IMR-90 (cell line): ENCODE results near the gene UBAC1. TPM values are rescaled to one million over a fixed set of nuclear protein-coding genes. Genes with fewer than 3 reads are reported as not detected.

Source experiments
- ATAC-seq: fragments of 200-7000 bp; cut with Tn5 transposase; 2 replicates; pipeline ENCODE4 v1.9.1; 2020; ENCODE audit warnings: low read depth, mild to moderate bottlenecking, moderate library complexity
- BruUV-seq: library from RNA; stranded (reverse); fragments of 400-500 nt; replicated peaks from 2 replicates; lab custom pipeline; 2021; lab: Mats Ljungman, UMichigan
- CTCF ChIA-PET: fragments of 300-600 bp; formaldehyde crosslinking; extraction: SDS; loops from one replicate; lab custom pipeline; 2021; ENCODE audit warnings: antibody characterized with exemption; lab: Yijun Ruan, JAX
- POLR2A ChIA-PET: fragments of 300-600 bp; sonication (Branson Sonifier 250); formaldehyde crosslinking; loops from one replicate; lab custom pipeline; 2022; ENCODE audit warnings: antibody characterized with exemption; ENCODE audit not compliant: unreplicated experiment; lab: Charles Lee
- DNase-seq: peaks from one replicate; pipeline ENCODE4 v3.0.0; 2013
- H2AFZ ChIP-seq: replicated peaks from 2 replicates; pipeline ENCODE3; 2013; ENCODE audit warnings: low read length, mild to moderate bottlenecking; ENCODE audit not compliant: poor library complexity
- H2AK5ac ChIP-seq: 2 replicates; pipeline ENCODE4 v1.6.1; 2013; ENCODE audit warnings: low read depth, low read length, inconsistent platforms
- H2AK9ac ChIP-seq: replicated peaks from 2 replicates; pipeline ENCODE3; 2013; ENCODE audit warnings: mild to moderate bottlenecking, low read depth, low read length, moderate library complexity; ENCODE audit not compliant: poor library complexity
- H2BK120ac ChIP-seq: 2 replicates; pipeline ENCODE4 v1.6.1; 2013; ENCODE audit warnings: low read depth, low read length, inconsistent platforms
- H2BK15ac ChIP-seq: 3 replicates; pipeline ENCODE4 v1.6.1; 2013; ENCODE audit warnings: low read depth, low read length, inconsistent platforms
- H2BK20ac ChIP-seq: 2 replicates; pipeline ENCODE4 v1.6.1; 2013; ENCODE audit warnings: low read depth, mild to moderate bottlenecking, inconsistent platforms, low read length, moderate library complexity
- H2BK5ac ChIP-seq: 2 replicates; pipeline ENCODE4 v1.6.1; 2013; ENCODE audit warnings: mild to moderate bottlenecking, low read depth, low read length, inconsistent platforms; ENCODE audit not compliant: poor library complexity, severe bottlenecking
- H3K14ac ChIP-seq: replicated peaks from 2 replicates; pipeline ENCODE4 v1.6.1; 2013; ENCODE audit warnings: low read depth, low read length, inconsistent platforms
- H3K18ac ChIP-seq: 2 replicates; pipeline ENCODE4 v1.6.1; 2013; ENCODE audit warnings: low read depth, low read length, control low read depth
- H3K23ac ChIP-seq: 2 replicates; pipeline ENCODE4 v1.6.1; 2013; ENCODE audit warnings: low read depth, low read length, inconsistent platforms
- H3K27ac ChIP-seq: 2 replicates; pipeline ENCODE4 v1.5.1; 2013; ENCODE audit warnings: mild to moderate bottlenecking, control low read depth, low read length; ENCODE audit not compliant: insufficient read depth
- H3K27me3 ChIP-seq: 2 replicates; pipeline ENCODE4 v1.6.1; 2013; ENCODE audit warnings: low read length; ENCODE audit not compliant: control insufficient read depth, insufficient read depth
- H3K36me3 ChIP-seq: 2 replicates; pipeline ENCODE4 v1.6.1; 2013; ENCODE audit warnings: low read length, mixed read lengths; ENCODE audit not compliant: control insufficient read depth, insufficient read depth
- H3K4ac ChIP-seq: 2 replicates; pipeline ENCODE4 v1.6.1; 2013; ENCODE audit warnings: low read depth, low read length, inconsistent platforms
- H3K4me1 ChIP-seq: 2 replicates; pipeline ENCODE4 v1.6.1; 2013; ENCODE audit warnings: low read length, mixed read lengths; ENCODE audit not compliant: control insufficient read depth, insufficient read depth
- H3K4me2 ChIP-seq: 2 replicates; pipeline ENCODE4 v1.6.1; 2013; ENCODE audit warnings: low read depth, mild to moderate bottlenecking, control low read depth, low read length, moderate library complexity
- H3K4me3 ChIP-seq: 2 replicates; pipeline ENCODE4 v1.5.1; 2013; ENCODE audit warnings: low read depth, mild to moderate bottlenecking, control low read depth, low read length, moderate library complexity; ENCODE audit not compliant: insufficient read depth
- H3K56ac ChIP-seq: 2 replicates; pipeline ENCODE4 v1.6.1; 2013; ENCODE audit warnings: low read length, inconsistent platforms; ENCODE audit not compliant: insufficient read depth; ENCODE audit errors: extremely low read depth
- H3K79me1 ChIP-seq, 2 experiments: 2 replicates each; pipeline ENCODE4 v1.6.1; 2013; ENCODE audit warnings: low read length in 2 of 2, inconsistent platforms in 1 of 2, low read depth in 1 of 2
- H3K9ac ChIP-seq: 2 replicates; pipeline ENCODE4 v1.6.1; 2013; ENCODE audit warnings: low read depth, low read length, control low read depth
- H3K9me1 ChIP-seq: 2 replicates; pipeline ENCODE4 v1.6.1; 2013; ENCODE audit warnings: low read length, inconsistent platforms; ENCODE audit not compliant: insufficient read depth
- H3K9me3 ChIP-seq: 2 replicates; pipeline ENCODE4 v1.6.1; 2013; ENCODE audit warnings: low read length; ENCODE audit not compliant: control insufficient read depth, insufficient read depth
- H4K20me1 ChIP-seq: 2 replicates; pipeline ENCODE4 v1.6.1; 2013; ENCODE audit warnings: low read length, inconsistent platforms; ENCODE audit not compliant: insufficient read depth
- H4K5ac ChIP-seq: 2 replicates; pipeline ENCODE4 v1.6.1; 2013; ENCODE audit warnings: mild to moderate bottlenecking, low read depth, low read length, control low read depth
- H4K8ac ChIP-seq, 2 experiments: 2 replicates each; pipeline ENCODE4 v1.6.1; 2013; ENCODE audit warnings: low read depth in 2 of 2, low read length in 2 of 2, control low read depth in 1 of 2, inconsistent platforms in 1 of 2
- H4K91ac ChIP-seq: 2 replicates; pipeline ENCODE4 v1.6.1; 2013; ENCODE audit warnings: low read depth, low read length, inconsistent platforms; ENCODE audit not compliant: insufficient read depth
- CHD1 ChIP-seq: IDR thresholded peaks from 2 replicates; pipeline ENCODE4 v1.6.1; 2012; ENCODE audit warnings: low read depth, low read length, improper control_type of control experiment
- FOS ChIP-seq: fragments of 150-350 bp; IDR thresholded peaks from 2 replicates; pipeline ENCODE4 v1.6.1; 2016; ENCODE audit warnings: low read depth, low read length
- MAFK ChIP-seq: IDR thresholded peaks from 2 replicates; pipeline ENCODE4 v1.6.1; 2012; ENCODE audit warnings: low read depth, low read length, improper control_type of control experiment
- MAZ ChIP-seq: IDR thresholded peaks from 2 replicates; pipeline ENCODE4 v1.6.1; 2012; ENCODE audit warnings: low read depth, mild to moderate bottlenecking, low read length, improper control_type of control experiment, moderate library complexity, borderline replicate concordance
- NFE2L2 ChIP-seq: fragments of 150-350 bp; IDR thresholded peaks from 2 replicates; pipeline ENCODE4 v1.6.1; 2016; ENCODE audit warnings: low read depth, mild to moderate bottlenecking, low read length
- RAD21 ChIP-seq: IDR thresholded peaks from 2 replicates; pipeline ENCODE4 v1.6.1; 2012; ENCODE audit warnings: low read length, improper control_type of control experiment
- RCOR1 ChIP-seq: IDR thresholded peaks from 2 replicates; pipeline ENCODE4 v1.6.1; 2012; ENCODE audit warnings: mild to moderate bottlenecking, low read length, improper control_type of control experiment; ENCODE audit not compliant: insufficient replicate concordance
- RFX5 ChIP-seq: IDR thresholded peaks from 2 replicates; pipeline ENCODE4 v1.8.0; 2012; ENCODE audit warnings: low read depth, mild to moderate bottlenecking, low read length, moderate library complexity
- SMC3 ChIP-seq: fragments of 150-350 bp; IDR thresholded peaks from 2 replicates; pipeline ENCODE4 v1.6.1; 2016; ENCODE audit warnings: low read depth, mild to moderate bottlenecking, antibody characterized with exemption, low read length, moderate library complexity
- WGBS, 2 experiments: methylation state at CpG; one replicate each; pipeline versions ENCODE4 v1.1.5 to v1.1.7; 2013; ENCODE audit warnings: missing lambda C conversion rate in 2 of 2; ENCODE audit not compliant: insufficient read length in 1 of 2; ENCODE audit errors: extremely low coverage in 2 of 2; 5-methylcytosine and 5-hydroxymethylcytosine counted together
- dilution Hi-C: fragments of 300-500 bp; cut with HindIII; formaldehyde crosslinking; loops from one replicate; pipeline ENCODE4 v1.14.3; 2018; ENCODE audit warnings: low sequenced_read_pairs; ENCODE audit not compliant: unreplicated experiment
- in situ Hi-C: fragments of 300-500 bp; cut with MboI; formaldehyde crosslinking; loops from 3 replicates; pipeline ENCODE4 v1.14.3; 2019; ENCODE audit warnings: low sequenced_read_pairs, inconsistent platforms, mixed read lengths
- intact Hi-C: fragments of 100-400 bp; cut with micrococcal nuclease; formaldehyde crosslinking; loops from 2 replicates; pipeline ENCODE4 v1.10.0; 2022
- polyA plus RNA-seq, 3 experiments: library from polyadenylated mRNA; depleted of rRNA; stranded (reverse); fragments of >200 nt; gene quantifications; 2 replicates each; pipeline ENCODE4 v1.2.3, GENCODE V29; 2012; ENCODE audit warnings: low replicate concordance in 1 of 3
- total RNA-seq: library from RNA; depleted of rRNA; stranded (reverse); fragments of >200 nt; gene quantifications from 2 replicates; pipeline ENCODE4 v1.2.3, GENCODE V29; 2012
- TF ChIP-seq, protein P1 (sequence below): fragments of 150-350 bp; IDR thresholded peaks from 2 replicates; pipeline ENCODE4 v1.6.1; 2016; ENCODE audit warnings: low read depth, mild to moderate bottlenecking, low read length, moderate library complexity, borderline replicate concordance
- TF ChIP-seq, protein P2 (sequence below): conservative IDR thresholded peaks from 2 replicates; pipeline ENCODE4 v1.5.1; 2012; ENCODE audit warnings: mild to moderate bottlenecking, low read depth, low read length, improper control_type of control experiment
- TF ChIP-seq, protein P3 (sequence below): fragments of 150-350 bp; IDR thresholded peaks from 2 replicates; pipeline ENCODE4 v1.6.1; 2017; ENCODE audit warnings: mild to moderate bottlenecking, antibody characterized with exemption, low read length, low read depth

The UBAC1 gene
- total and polyA plus RNA-seq, 2 of the 4 experiments (the other 2 are of a cell fraction), result 25.3 to 33.9 TPM

DNA sequence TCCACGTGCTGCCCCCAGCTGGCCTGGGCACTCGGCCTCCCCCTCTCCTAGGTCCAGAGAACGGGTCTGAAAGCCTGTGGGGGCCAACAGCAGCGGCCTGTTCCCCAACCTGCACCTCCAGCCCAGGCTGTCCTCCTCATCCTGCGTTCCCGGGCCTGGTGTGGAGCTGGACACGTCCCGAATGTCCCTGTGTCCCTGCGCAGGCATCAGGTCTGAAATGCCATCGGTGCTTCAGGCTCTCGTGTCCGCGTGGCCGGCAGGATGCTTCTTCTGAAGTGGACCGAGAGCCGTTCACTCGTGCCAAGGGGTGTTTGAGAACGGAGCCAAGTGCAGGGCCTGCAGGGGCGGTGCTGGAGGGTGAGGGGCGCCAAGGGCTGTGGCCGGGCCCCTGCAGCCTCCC, 24.7 kb upstream of the UBAC1 start:
- dilution Hi-C loops (no loop called here), in situ Hi-C loops (no loop called here), intact Hi-C loops (no loop called here)
- Histone ChIP-seq H3K18ac (no peak overlapping the region), H3K36me3 (no peaks in the 10 kb centered on the region), H3K4me1 (peaks cover 1% of the 10 kb centered on the region; the same call in 1 of the 2 replicates), H3K27ac (no peak overlapping the region), H4K20me1 (no peaks in the 10 kb centered on the region), H3K4me2 (no peak overlapping the region), H3K9me1 (no peaks in the 10 kb centered on the region), H3K4ac (no peak overlapping the region), H4K91ac (no peak overlapping the region), H2BK15ac (no peak overlapping the region), H3K14ac (no peak overlapping the region), H3K4me3 (no peak overlapping the region), H3K27me3 (peaks cover 11% of the 10 kb centered on the region; the same call in 1 of the 2 replicates), H3K23ac (no peak overlapping the region), H4K8ac (no peak overlapping the region), H2AFZ (no peak overlapping the region), H3K9me3 (no peaks in the 10 kb centered on the region), H3K9ac (no peak overlapping the region), H4K5ac (no peak overlapping the region), H3K56ac (no peak overlapping the region), H2BK5ac (no peak overlapping the region), H2BK20ac (no peak overlapping the region), H2AK5ac (no peak overlapping the region), H2BK120ac (no peak overlapping the region), H3K79me1 (no peaks in the 10 kb centered on the region), H2AK9ac (no peak overlapping the region)
- CTCF ChIA-PET, result no interaction called here
- DNase-seq, result no peak
- TF ChIP-seq, protein P1, sequence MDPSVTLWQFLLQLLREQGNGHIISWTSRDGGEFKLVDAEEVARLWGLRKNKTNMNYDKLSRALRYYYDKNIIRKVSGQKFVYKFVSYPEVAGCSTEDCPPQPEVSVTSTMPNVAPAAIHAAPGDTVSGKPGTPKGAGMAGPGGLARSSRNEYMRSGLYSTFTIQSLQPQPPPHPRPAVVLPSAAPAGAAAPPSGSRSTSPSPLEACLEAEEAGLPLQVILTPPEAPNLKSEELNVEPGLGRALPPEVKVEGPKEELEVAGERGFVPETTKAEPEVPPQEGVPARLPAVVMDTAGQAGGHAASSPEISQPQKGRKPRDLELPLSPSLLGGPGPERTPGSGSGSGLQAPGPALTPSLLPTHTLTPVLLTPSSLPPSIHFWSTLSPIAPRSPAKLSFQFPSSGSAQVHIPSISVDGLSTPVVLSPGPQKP, result no peak
- TF ChIP-seq FOS, result no peak
- TF ChIP-seq SMC3, result no peak
- no peak for TF ChIP-seq RCOR1
- no peak for TF ChIP-seq RAD21
- TF ChIP-seq CHD1, result no peak
- TF ChIP-seq NFE2L2, result no peak
- TF ChIP-seq, protein P2, sequence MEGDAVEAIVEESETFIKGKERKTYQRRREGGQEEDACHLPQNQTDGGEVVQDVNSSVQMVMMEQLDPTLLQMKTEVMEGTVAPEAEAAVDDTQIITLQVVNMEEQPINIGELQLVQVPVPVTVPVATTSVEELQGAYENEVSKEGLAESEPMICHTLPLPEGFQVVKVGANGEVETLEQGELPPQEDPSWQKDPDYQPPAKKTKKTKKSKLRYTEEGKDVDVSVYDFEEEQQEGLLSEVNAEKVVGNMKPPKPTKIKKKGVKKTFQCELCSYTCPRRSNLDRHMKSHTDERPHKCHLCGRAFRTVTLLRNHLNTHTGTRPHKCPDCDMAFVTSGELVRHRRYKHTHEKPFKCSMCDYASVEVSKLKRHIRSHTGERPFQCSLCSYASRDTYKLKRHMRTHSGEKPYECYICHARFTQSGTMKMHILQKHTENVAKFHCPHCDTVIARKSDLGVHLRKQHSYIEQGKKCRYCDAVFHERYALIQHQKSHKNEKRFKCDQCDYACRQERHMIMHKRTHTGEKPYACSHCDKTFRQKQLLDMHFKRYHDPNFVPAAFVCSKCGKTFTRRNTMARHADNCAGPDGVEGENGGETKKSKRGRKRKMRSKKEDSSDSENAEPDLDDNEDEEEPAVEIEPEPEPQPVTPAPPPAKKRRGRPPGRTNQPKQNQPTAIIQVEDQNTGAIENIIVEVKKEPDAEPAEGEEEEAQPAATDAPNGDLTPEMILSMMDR, result no peak
- TF ChIP-seq MAFK, result no peak
- TF ChIP-seq RFX5, result no peak
- TF ChIP-seq MAZ, result no peak
- TF ChIP-seq, protein P3, sequence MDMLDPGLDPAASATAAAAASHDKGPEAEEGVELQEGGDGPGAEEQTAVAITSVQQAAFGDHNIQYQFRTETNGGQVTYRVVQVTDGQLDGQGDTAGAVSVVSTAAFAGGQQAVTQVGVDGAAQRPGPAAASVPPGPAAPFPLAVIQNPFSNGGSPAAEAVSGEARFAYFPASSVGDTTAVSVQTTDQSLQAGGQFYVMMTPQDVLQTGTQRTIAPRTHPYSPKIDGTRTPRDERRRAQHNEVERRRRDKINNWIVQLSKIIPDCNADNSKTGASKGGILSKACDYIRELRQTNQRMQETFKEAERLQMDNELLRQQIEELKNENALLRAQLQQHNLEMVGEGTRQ, result no peak
- 80% methylated on average over 11 of the region's 21 CpGs; no CpG with 5 or more reads in 1 of the 2 experiments for WGBS, 2 experiments
- POLR2A ChIA-PET, result no interaction called here
- no TSS peak for BruUV-seq
- ATAC-seq, result no peak
